MM.1S (cell line): ENCODE results near the gene CALR3.

Experiments used
- DNase-seq: peaks from one replicate; pipeline ENCODE4 v3.0.0-alpha.2; 2015
- H2AFZ ChIP-seq: fragments of 300-600 bp; sonication (generic); 2 replicates; pipeline ENCODE4 v1.6.0; 2016; ENCODE audit warnings: antibody characterized with exemption, low read length
- H3F3A ChIP-seq: fragments of 300-600 bp; sonication (generic); 2 replicates; pipeline ENCODE4 v1.6.1; 2016; ENCODE audit warnings: mild to moderate bottlenecking, antibody characterized with exemption, low read length, moderate library complexity, mixed read lengths; ENCODE audit not compliant: insufficient read depth
- H3K27ac ChIP-seq: fragments of 300-600 bp; sonication (generic); 2 replicates; pipeline ENCODE4 v1.5.1; 2016; ENCODE audit warnings: mild to moderate bottlenecking, low read length
- H3K27me3 ChIP-seq: fragments of 300-600 bp; sonication (generic); replicated peaks from 2 replicates; pipeline ENCODE4 v1.6.0; 2016; ENCODE audit warnings: low read length; ENCODE audit not compliant: insufficient read depth
- H3K36me3 ChIP-seq: fragments of 300-600 bp; sonication (generic); replicated peaks from 2 replicates; pipeline ENCODE4 v1.6.1; 2016; ENCODE audit warnings: mild to moderate bottlenecking, low read length, mixed read lengths; ENCODE audit not compliant: insufficient read depth
- H3K4me1 ChIP-seq: fragments of 300-600 bp; sonication (generic); 2 replicates; pipeline ENCODE4 v1.6.1; 2016; ENCODE audit warnings: low read length, mixed read lengths
- H3K4me2 ChIP-seq: fragments of 300-600 bp; sonication (generic); 2 replicates; pipeline ENCODE4 v1.6.0; 2016; ENCODE audit warnings: low read depth, low read length
- H3K4me3 ChIP-seq: fragments of 300-600 bp; sonication (generic); 2 replicates; pipeline ENCODE4 v1.5.1; 2016; ENCODE audit warnings: low read length, mixed read lengths
- H3K79me2 ChIP-seq: fragments of 300-600 bp; sonication (generic); 2 replicates; pipeline ENCODE4 v1.6.1; 2016; ENCODE audit warnings: mixed run types, low read length, mixed read lengths
- H3K9ac ChIP-seq: fragments of 300-600 bp; sonication (generic); 2 replicates; pipeline ENCODE4 v1.6.1; 2016; ENCODE audit warnings: low read length, mixed read lengths
- H3K9me2 ChIP-seq: fragments of 300-600 bp; sonication (generic); replicated peaks from 2 replicates; pipeline ENCODE4 v1.6.1; 2016; ENCODE audit warnings: mild to moderate bottlenecking, low read length, mixed read lengths; ENCODE audit not compliant: insufficient read depth
- H3K9me3 ChIP-seq: fragments of 300-600 bp; sonication (generic); replicated peaks from 2 replicates; pipeline ENCODE4 v1.6.1; 2016; ENCODE audit warnings: mild to moderate bottlenecking, low read length, mixed read lengths; ENCODE audit not compliant: insufficient read depth
- H4K20me1 ChIP-seq: fragments of 300-600 bp; sonication (generic); 2 replicates; pipeline ENCODE4 v1.6.1; 2016; ENCODE audit warnings: mild to moderate bottlenecking, low read length, moderate library complexity, mixed read lengths; ENCODE audit not compliant: insufficient read depth
- CTCF ChIP-seq: fragments of 300-600 bp; sonication (generic); IDR thresholded peaks from 2 replicates; pipeline ENCODE4 v1.5.1; 2016; ENCODE audit warnings: antibody characterized with exemption, low read length, mixed read lengths
- EZH2 ChIP-seq: fragments of 300-600 bp; sonication (generic); optimal IDR thresholded peaks from 2 replicates; pipeline ENCODE3; 2017; ENCODE audit warnings: low read depth, mild to moderate bottlenecking, antibody characterized with exemption, low read length, mixed read lengths
- EZH2phosphoT487 ChIP-seq: fragments of 300-600 bp; sonication (generic); IDR thresholded peaks from 2 replicates; pipeline ENCODE4 v1.6.1; 2018; ENCODE audit warnings: antibody characterized with exemption, low read length

Gene CALR3

GRCh38 chr19:16457954-16458331 is 38.0 kb downstream of the CALR3 start:
- Histone ChIP-seq H3F3A (no peaks in the 10 kb centered on the region), H3K9ac (no peak overlapping the region), H3K4me3 (no peak overlapping the region), H3K27me3 (no peaks in the 10 kb centered on the region), H3K4me1 (no peaks in the 10 kb centered on the region), H3K79me2 (peaks cover 97% of the 10 kb centered on the region), H3K9me3 (no peaks in the 10 kb centered on the region), H3K4me2 (no peak overlapping the region), H3K27ac (no peak overlapping the region), H3K9me2 (no peaks in the 10 kb centered on the region), H4K20me1 (peaks cover 17% of the 10 kb centered on the region), H2AFZ (no peak overlapping the region), H3K36me3 (no peaks in the 10 kb centered on the region)
- TF ChIP-seq CTCF (no peak), EZH2 (no peak), EZH2phosphoT487 (no peak)
- no peak for DNase-seq

- Histone ChIP-seq H4K20me1 (peaks cover 17% of the 10 kb centered on the region), H2AFZ (no peak overlapping the region), H3K9me3 (no peaks in the 10 kb centered on the region), H3K4me1 (no peaks in the 10 kb centered on the region), H3K36me3 (no peaks in the 10 kb centered on the region), H3K27ac (no peak overlapping the region), H3K27me3 (no peaks in the 10 kb centered on the region), H3K4me2 (no peak overlapping the region), H3K79me2 (peaks cover 95% of the 10 kb centered on the region), H3F3A (no peaks in the 10 kb centered on the region), H3K4me3 (no peak overlapping the region), H3K9me2 (no peaks in the 10 kb centered on the region), H3K9ac (no peak overlapping the region)
- no peak for TF ChIP-seq EZH2
- no peak for TF ChIP-seq CTCF
- no peak for TF ChIP-seq EZH2phosphoT487
- no peak for DNase-seq
Measured at GRCh38 chr19:16457195-16457953, 38.6 kb downstream of the CALR3 start.

- peaks cover 17% of the 10 kb centered on the region for H4K20me1 ChIP-seq
- no peak overlapping the region for H3K9ac ChIP-seq
Measured at GRCh38 chr19:16456652-16457194, 39.2 kb downstream of the CALR3 start.

More at GRCh38 chr19:16456652-16457194, 39.2 kb downstream of the CALR3 start:
- no peaks in the 10 kb centered on the region for H3K36me3 ChIP-seq
- H3K4me1 ChIP-seq = no peaks in the 10 kb centered on the region
- no peak overlapping the region for H3K27ac ChIP-seq
- no peak overlapping the region for H3K4me3 ChIP-seq
- no peak for DNase-seq
- H3K79me2 ChIP-seq = peaks cover 95% of the 10 kb centered on the region
- H3K9me2 ChIP-seq = no peaks in the 10 kb centered on the region
- no peaks in the 10 kb centered on the region for H3K9me3 ChIP-seq
- H3K27me3 ChIP-seq = no peaks in the 10 kb centered on the region
- no peak overlapping the region for H2AFZ ChIP-seq
- TF ChIP-seq CTCF (no peak), EZH2phosphoT487 (no peak), EZH2 (no peak)
- H3K4me2 ChIP-seq = no peak overlapping the region
- H3F3A ChIP-seq = no peaks in the 10 kb centered on the region
